ENCODE data around the gene LAD1. TPM values are rescaled to one million over a fixed set of nuclear protein-coding genes. Genes with fewer than 3 reads are reported as not detected.

LAD1 gene
- total and polyA plus RNA-seq, 2 of the 13 experiments (the other 11 are each of a cell fraction or from before 2014, with no cell fraction given) = 10.8 to 65.6 TPM

DNA sequence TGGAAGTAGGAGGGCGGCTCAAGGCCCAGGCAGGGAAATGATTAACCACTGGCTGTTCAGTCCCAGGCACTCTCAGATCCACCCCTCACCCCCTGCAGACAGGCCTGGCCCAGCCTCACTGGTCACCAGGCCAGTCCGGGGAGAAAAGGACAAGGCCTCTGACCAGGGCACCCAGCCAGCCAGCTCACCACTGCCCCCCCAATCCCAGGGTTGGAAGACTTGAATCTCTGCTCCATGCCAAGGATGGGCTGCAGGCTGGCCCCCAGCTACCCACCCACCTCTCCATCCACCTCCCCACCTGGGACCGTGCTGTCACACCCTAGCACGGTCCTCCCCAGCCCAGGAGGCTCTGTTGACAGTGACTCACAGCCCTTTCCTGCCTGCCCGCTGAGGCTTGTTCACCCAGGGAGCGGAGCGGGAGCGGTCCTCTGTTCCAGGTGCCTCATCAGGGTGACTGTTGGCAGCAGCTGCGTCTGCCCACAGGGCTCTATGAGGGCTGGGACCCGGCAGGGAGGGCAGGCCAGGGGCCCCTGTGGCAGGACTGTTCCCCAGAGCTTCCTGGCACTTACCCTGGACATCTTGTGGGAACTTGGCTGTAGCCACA lies 2.2 kb downstream of the LAD1 start (continued):
- TF ChIP-seq ATF7 (IDR thresholded peaks at IDR 0.05) (no peak), ATF7 (CRISPR knock-in tag; IDR thresholded peaks at IDR 0.05) (no peak), ZNF556 (CRISPR knock-in tag; IDR thresholded peaks at IDR 0.05; ENCODE audit: borderline replicate concordance) (no peak; the same call in 1 of the 2 replicates), KDM4B (CRISPR knock-in tag; IDR thresholded peaks at IDR 0.05) (no peak), HOXD1 (CRISPR knock-in tag; IDR thresholded peaks at IDR 0.05) (no peak), ATF1 (CRISPR knock-in tag; IDR thresholded peaks at IDR 0.05) (no peak), CBFB (CRISPR knock-in tag; IDR thresholded peaks at IDR 0.05) (no peak), MAFK (conservative IDR thresholded peaks at IDR 0.05 in 1 of 2, IDR thresholded peaks at IDR 0.05 in 1 of 2; ENCODE audit: low read length in 2 of 2) (no peak), THAP11 (CRISPR knock-in tag; IDR thresholded peaks at IDR 0.05) (no peak; the same call in 1 of the 2 replicates), ZSCAN29 (CRISPR knock-in tag; conservative IDR thresholded peaks at IDR 0.05) (0 out of 2 replicates have a peak, but pooled peaks have one; percentile 38), ZNF550 (CRISPR knock-in tag; IDR thresholded peaks at IDR 0.05; ENCODE audit: borderline replicate concordance) (0 out of 2 replicates have a peak, but pooled peaks have one; percentile 87), TMF1 (CRISPR knock-in tag; IDR thresholded peaks at IDR 0.05; ENCODE audit: low read depth) (no peak), KLF11 (CRISPR knock-in tag; IDR thresholded peaks at IDR 0.05) (no peak), ZNF431 (CRISPR knock-in tag; IDR thresholded peaks at IDR 0.05; ENCODE audit: borderline replicate concordance, low read depth) (peak; percentile 77; the same call in 1 of the 2 replicates), AGO2 (optimal IDR thresholded peaks at IDR 0.05; ENCODE audit: low read depth, low read length) (peak; percentile 76), PRMT3 (CRISPR knock-in tag; IDR thresholded peaks at IDR 0.05; ENCODE audit: borderline replicate concordance, low read depth) (0 out of 2 replicates have a peak, but pooled peaks have one; percentile 68), ZBTB20 (CRISPR knock-in tag; IDR thresholded peaks at IDR 0.05; ENCODE audit: borderline replicate concordance, low read depth) (peak; percentile 36; the same call in 1 of the 2 replicates), ZC3H4 (CRISPR knock-in tag; IDR thresholded peaks at IDR 0.05; ENCODE audit: borderline replicate concordance) (no peak), PHB2 (IDR thresholded peaks at IDR 0.05; ENCODE audit: partially characterized antibody) (no peak)
- TF ChIP-seq, protein P1, sequence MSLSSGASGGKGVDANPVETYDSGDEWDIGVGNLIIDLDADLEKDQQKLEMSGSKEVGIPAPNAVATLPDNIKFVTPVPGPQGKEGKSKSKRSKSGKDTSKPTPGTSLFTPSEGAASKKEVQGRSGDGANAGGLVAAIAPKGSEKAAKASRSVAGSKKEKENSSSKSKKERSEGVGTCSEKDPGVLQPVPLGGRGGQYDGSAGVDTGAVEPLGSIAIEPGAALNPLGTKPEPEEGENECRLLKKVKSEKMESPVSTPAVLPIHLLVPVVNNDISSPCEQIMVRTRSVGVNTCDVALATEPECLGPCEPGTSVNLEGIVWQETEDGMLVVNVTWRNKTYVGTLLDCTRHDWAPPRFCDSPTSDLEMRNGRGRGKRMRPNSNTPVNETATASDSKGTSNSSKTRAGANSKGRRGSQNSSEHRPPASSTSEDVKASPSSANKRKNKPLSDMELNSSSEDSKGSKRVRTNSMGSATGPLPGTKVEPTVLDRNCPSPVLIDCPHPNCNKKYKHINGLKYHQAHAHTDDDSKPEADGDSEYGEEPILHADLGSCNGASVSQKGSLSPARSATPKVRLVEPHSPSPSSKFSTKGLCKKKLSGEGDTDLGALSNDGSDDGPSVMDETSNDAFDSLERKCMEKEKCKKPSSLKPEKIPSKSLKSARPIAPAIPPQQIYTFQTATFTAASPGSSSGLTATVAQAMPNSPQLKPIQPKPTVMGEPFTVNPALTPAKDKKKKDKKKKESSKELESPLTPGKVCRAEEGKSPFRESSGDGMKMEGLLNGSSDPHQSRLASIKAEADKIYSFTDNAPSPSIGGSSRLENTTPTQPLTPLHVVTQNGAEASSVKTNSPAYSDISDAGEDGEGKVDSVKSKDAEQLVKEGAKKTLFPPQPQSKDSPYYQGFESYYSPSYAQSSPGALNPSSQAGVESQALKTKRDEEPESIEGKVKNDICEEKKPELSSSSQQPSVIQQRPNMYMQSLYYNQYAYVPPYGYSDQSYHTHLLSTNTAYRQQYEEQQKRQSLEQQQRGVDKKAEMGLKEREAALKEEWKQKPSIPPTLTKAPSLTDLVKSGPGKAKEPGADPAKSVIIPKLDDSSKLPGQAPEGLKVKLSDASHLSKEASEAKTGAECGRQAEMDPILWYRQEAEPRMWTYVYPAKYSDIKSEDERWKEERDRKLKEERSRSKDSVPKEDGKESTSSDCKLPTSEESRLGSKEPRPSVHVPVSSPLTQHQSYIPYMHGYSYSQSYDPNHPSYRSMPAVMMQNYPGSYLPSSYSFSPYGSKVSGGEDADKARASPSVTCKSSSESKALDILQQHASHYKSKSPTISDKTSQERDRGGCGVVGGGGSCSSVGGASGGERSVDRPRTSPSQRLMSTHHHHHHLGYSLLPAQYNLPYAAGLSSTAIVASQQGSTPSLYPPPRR (CRISPR knock-in tag; IDR thresholded peaks at IDR 0.05; ENCODE audit: borderline replicate concordance) = no peak
- TF ChIP-seq, protein P2, sequence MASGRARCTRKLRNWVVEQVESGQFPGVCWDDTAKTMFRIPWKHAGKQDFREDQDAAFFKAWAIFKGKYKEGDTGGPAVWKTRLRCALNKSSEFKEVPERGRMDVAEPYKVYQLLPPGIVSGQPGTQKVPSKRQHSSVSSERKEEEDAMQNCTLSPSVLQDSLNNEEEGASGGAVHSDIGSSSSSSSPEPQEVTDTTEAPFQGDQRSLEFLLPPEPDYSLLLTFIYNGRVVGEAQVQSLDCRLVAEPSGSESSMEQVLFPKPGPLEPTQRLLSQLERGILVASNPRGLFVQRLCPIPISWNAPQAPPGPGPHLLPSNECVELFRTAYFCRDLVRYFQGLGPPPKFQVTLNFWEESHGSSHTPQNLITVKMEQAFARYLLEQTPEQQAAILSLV (CRISPR knock-in tag; IDR thresholded peaks at IDR 0.05; ENCODE audit: borderline replicate concordance) = no peak
- TF ChIP-seq, protein P3, sequence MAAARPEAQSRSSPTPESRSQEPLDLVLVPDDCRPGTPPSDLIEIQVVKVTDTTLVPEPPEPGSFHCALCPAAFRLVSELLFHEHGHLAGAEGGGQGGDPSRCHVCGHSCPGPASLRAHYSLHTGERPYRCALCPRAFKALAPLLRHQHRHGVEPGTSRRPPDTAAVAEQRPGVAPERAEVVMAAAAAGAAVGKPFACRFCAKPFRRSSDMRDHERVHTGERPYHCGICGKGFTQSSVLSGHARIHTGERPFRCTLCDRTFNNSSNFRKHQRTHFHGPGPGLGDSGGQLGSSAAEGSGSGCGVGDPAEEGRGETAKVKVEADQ (CRISPR knock-in tag; IDR thresholded peaks at IDR 0.05; ENCODE audit: borderline replicate concordance) = 0 out of 2 replicates have a peak, but pooled peaks have one; percentile 21
- TF ChIP-seq, protein P4, sequence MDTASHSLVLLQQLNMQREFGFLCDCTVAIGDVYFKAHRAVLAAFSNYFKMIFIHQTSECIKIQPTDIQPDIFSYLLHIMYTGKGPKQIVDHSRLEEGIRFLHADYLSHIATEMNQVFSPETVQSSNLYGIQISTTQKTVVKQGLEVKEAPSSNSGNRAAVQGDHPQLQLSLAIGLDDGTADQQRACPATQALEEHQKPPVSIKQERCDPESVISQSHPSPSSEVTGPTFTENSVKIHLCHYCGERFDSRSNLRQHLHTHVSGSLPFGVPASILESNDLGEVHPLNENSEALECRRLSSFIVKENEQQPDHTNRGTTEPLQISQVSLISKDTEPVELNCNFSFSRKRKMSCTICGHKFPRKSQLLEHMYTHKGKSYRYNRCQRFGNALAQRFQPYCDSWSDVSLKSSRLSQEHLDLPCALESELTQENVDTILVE (CRISPR knock-in tag; IDR thresholded peaks at IDR 0.05) = no peak

Measured in HepG2 (cell line).